Mesothelial cell of epicardium (in vitro differentiated cells): ENCODE measurements around the gene ASTN1. TPM values are rescaled to one million over a fixed set of nuclear protein-coding genes. Genes with fewer than 3 reads are reported as not detected.

Experiments used
- DNase-seq, 2 experiments: peaks; one replicate each; pipeline ENCODE4 v3.0.0; 2021; ENCODE audit warnings: low spot score in 2 of 2; ENCODE audit not compliant: unreplicated experiment in 2 of 2
- H3K27ac Mint-ChIP-seq: 2 replicates; pipeline ENCODE4 v1.8.0; 2021; ENCODE audit warnings: mixed read lengths
- H3K27me3 Mint-ChIP-seq: 2 replicates; pipeline ENCODE4 v1.8.0; 2021; ENCODE audit warnings: low read depth, mixed read lengths
- H3K36me3 Mint-ChIP-seq: 2 replicates; pipeline ENCODE4 v1.8.0; 2021; ENCODE audit warnings: mixed read lengths
- H3K4me1 Mint-ChIP-seq: 2 replicates; pipeline ENCODE4 v1.8.0; 2021; ENCODE audit warnings: mixed read lengths
- H3K4me3 Mint-ChIP-seq: 2 replicates; pipeline ENCODE4 v1.8.0; 2021; ENCODE audit warnings: mild to moderate bottlenecking, moderate library complexity, mixed read lengths
- H3K9me3 Mint-ChIP-seq: 2 replicates; pipeline ENCODE4 v1.8.0; 2021; ENCODE audit warnings: mixed read lengths
- CTCF ChIP-seq: fragments of 200-600 bp; sonication (generic); IDR thresholded peaks from one replicate; pipeline ENCODE4 v1.5.0; 2021; ENCODE audit warnings: antibody characterized with exemption; ENCODE audit not compliant: unreplicated experiment
- total RNA-seq: library from RNA; stranded (reverse); gene quantifications from 3 replicates; pipeline ENCODE4 v1.2.1, GENCODE V29; 2021

Gene ASTN1
- total RNA-seq, 1 donor from 2014 or later, result 4.0 TPM

- no peaks in the 10 kb centered on the region for H3K36me3 Mint-ChIP-seq
- H3K27me3 Mint-ChIP-seq, result peaks cover 67% of the 10 kb centered on the region
- no peak for TF ChIP-seq CTCF
- H3K27ac Mint-ChIP-seq, result no peak overlapping the region
- no peaks in the 10 kb centered on the region for H3K9me3 Mint-ChIP-seq
- no peak overlapping the region for H3K4me3 Mint-ChIP-seq
- H3K4me1 Mint-ChIP-seq, result no peaks in the 10 kb centered on the region
- DNase-seq, result no peak
Measured at GRCh38 chr1:176957603-176958002, 206.9 kb downstream of the ASTN1 start.

GRCh38 chr1:176954242-176954641 lies 210.3 kb downstream of the ASTN1 start:
- Mint-ChIP-seq H3K36me3 (no peaks in the 10 kb centered on the region), H3K4me1 (no peaks in the 10 kb centered on the region), H3K27me3 (peaks cover 73% of the 10 kb centered on the region), H3K27ac (no peak overlapping the region), H3K4me3 (no peak overlapping the region), H3K9me3 (no peaks in the 10 kb centered on the region)
- DNase-seq, result no peak
- TF ChIP-seq CTCF, result no peak

- Mint-ChIP-seq H3K9me3 (no peaks in the 10 kb centered on the region), H3K4me3 (no peak overlapping the region), H3K4me1 (no peaks in the 10 kb centered on the region), H3K27ac (no peak overlapping the region), H3K36me3 (no peaks in the 10 kb centered on the region), H3K27me3 (peaks cover 65% of the 10 kb centered on the region)
- no peak for TF ChIP-seq CTCF
- DNase-seq, result no peak
Measured at GRCh38 chr1:176950736-176951324, 213.7 kb downstream of the ASTN1 start.

GRCh38 chr1:176949033-176949662 lies 215.4 kb downstream of the ASTN1 start:
- no peaks in the 10 kb centered on the region for H3K9me3 Mint-ChIP-seq
- H3K4me1 Mint-ChIP-seq, result no peaks in the 10 kb centered on the region
- TF ChIP-seq CTCF, result peak; percentile 57
- peaks cover 58% of the 10 kb centered on the region for H3K27me3 Mint-ChIP-seq
- peak; percentile 34 to 74 for DNase-seq
- H3K36me3 Mint-ChIP-seq, result no peaks in the 10 kb centered on the region
- H3K4me3 Mint-ChIP-seq, result no peak overlapping the region
- H3K27ac Mint-ChIP-seq, result no peak overlapping the region

GRCh38 chr1:176944606-176945005 lies 219.9 kb downstream of the ASTN1 start:
- no peak for TF ChIP-seq CTCF
- Mint-ChIP-seq H3K27me3 (peaks cover 51% of the 10 kb centered on the region), H3K9me3 (peaks cover 7% of the 10 kb centered on the region)

More at GRCh38 chr1:176944606-176945005, 219.9 kb downstream of the ASTN1 start:
- no peaks in the 10 kb centered on the region for H3K36me3 Mint-ChIP-seq
- no peak overlapping the region for H3K4me3 Mint-ChIP-seq
- DNase-seq, result no peak
- H3K4me1 Mint-ChIP-seq, result no peaks in the 10 kb centered on the region
- no peak overlapping the region for H3K27ac Mint-ChIP-seq
